ENCODE measurements around the gene AHCYL2.

DNA sequence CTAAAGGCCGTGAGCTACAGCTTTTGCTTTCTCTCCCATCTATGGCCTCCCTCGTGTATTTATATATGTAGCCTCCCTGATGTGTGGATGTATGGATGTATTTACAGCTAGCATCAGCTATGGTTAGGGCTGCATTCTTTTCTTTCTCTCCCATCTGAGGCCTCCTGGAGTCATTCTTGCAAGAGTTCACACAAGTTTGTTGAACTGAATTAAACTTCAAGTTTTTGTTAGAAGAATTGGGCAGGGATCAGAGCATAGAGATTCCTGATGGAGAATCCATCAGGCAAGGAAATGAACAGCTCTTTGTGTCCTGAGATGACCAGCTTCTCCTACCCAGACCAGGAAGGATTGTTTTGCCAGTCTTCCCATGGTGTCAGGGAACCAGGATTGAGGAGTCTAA lies 60.3 kb downstream of the AHCYL2 start:
- TF ChIP-seq, protein P1, sequence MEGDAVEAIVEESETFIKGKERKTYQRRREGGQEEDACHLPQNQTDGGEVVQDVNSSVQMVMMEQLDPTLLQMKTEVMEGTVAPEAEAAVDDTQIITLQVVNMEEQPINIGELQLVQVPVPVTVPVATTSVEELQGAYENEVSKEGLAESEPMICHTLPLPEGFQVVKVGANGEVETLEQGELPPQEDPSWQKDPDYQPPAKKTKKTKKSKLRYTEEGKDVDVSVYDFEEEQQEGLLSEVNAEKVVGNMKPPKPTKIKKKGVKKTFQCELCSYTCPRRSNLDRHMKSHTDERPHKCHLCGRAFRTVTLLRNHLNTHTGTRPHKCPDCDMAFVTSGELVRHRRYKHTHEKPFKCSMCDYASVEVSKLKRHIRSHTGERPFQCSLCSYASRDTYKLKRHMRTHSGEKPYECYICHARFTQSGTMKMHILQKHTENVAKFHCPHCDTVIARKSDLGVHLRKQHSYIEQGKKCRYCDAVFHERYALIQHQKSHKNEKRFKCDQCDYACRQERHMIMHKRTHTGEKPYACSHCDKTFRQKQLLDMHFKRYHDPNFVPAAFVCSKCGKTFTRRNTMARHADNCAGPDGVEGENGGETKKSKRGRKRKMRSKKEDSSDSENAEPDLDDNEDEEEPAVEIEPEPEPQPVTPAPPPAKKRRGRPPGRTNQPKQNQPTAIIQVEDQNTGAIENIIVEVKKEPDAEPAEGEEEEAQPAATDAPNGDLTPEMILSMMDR (IDR thresholded peaks at IDR 0.05), result no peak
- TF ChIP-seq POLR2AphosphoS5 (IDR thresholded peaks at IDR 0.05), result no peak
- no peak for TF ChIP-seq POLR2A (IDR thresholded peaks at IDR 0.05)
